Measurements from ENCODE around the gene CA10. TPM values are rescaled to one million over a fixed set of nuclear protein-coding genes. Genes with fewer than 3 reads are reported as not detected.

Gene CA10
- total RNA-seq, 2 donors from 2014 or later: not detected

- Histone ChIP-seq H3K36me3 (no peaks in the 10 kb centered on the region), H3K27ac (no peak overlapping the region), H3K9me3 (no peaks in the 10 kb centered on the region), H3K4me3 (no peak overlapping the region), H3K4me1 (no peaks in the 10 kb centered on the region), H3K27me3 (no peaks in the 10 kb centered on the region)
- no peak for DNase-seq (ENCODE audit: low spot score)
- TF ChIP-seq, protein P1, sequence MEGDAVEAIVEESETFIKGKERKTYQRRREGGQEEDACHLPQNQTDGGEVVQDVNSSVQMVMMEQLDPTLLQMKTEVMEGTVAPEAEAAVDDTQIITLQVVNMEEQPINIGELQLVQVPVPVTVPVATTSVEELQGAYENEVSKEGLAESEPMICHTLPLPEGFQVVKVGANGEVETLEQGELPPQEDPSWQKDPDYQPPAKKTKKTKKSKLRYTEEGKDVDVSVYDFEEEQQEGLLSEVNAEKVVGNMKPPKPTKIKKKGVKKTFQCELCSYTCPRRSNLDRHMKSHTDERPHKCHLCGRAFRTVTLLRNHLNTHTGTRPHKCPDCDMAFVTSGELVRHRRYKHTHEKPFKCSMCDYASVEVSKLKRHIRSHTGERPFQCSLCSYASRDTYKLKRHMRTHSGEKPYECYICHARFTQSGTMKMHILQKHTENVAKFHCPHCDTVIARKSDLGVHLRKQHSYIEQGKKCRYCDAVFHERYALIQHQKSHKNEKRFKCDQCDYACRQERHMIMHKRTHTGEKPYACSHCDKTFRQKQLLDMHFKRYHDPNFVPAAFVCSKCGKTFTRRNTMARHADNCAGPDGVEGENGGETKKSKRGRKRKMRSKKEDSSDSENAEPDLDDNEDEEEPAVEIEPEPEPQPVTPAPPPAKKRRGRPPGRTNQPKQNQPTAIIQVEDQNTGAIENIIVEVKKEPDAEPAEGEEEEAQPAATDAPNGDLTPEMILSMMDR (IDR thresholded peaks at IDR 0.05): no peak
Observed at GRCh38 chr17:51888816-51889215, 269.7 kb downstream of the CA10 start.

DNA sequence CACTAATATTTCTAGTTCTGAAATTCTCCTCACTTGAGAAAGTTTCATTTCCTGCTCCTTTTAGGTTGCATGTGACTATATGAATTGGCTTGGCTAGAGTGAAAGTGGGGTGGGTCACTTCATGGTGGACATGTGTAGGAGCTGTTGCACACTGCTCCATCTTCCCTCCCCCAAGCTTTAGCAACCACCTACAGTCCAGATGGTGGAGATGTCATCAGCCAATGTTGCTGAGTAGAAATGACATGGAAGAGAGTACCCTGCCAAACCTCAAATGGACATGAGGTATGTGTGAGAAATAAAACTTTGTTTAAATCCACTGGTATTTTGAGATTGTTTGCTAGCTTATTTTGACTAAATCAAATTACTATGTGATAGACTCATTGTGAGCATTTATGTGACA lies 281.5 kb downstream of the CA10 start:
- Histone ChIP-seq H3K27ac (no peak overlapping the region), H3K4me1 (no peaks in the 10 kb centered on the region), H3K4me3 (no peak overlapping the region), H3K9me3 (no peaks in the 10 kb centered on the region), H3K27me3 (no peaks in the 10 kb centered on the region), H3K36me3 (no peaks in the 10 kb centered on the region)
- DNase-seq (ENCODE audit: low spot score): no peak
- TF ChIP-seq, protein P1 (IDR thresholded peaks at IDR 0.05): no peak

DNA sequence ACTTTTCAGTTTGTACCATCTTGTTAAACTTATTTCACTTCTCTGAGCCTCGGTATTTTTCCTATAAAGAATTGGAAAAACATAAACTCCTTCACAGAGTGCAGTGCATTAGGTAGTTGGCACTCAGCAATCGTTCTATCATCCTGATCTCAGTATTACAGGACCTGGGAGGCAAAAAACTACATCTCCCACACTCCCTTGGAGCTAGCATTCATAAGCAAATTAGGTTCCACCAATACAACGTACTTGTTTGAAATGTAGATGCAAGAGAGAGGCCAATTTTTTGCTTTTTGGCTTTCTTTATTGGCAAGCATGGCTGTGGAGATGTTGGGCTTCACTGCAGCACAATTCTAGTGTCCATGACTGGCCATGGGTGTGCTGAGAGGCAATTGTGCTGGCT lies 285.2 kb downstream of the CA10 start:
- TF ChIP-seq, protein P1 (IDR thresholded peaks at IDR 0.05): no peak
- no peaks in the 10 kb centered on the region for H3K4me1 ChIP-seq
- H3K9me3 ChIP-seq: no peaks in the 10 kb centered on the region
- no peaks in the 10 kb centered on the region for H3K27me3 ChIP-seq
- no peaks in the 10 kb centered on the region for H3K36me3 ChIP-seq
- no peak overlapping the region for H3K27ac ChIP-seq
- no peak overlapping the region for H3K4me3 ChIP-seq
- no peak for DNase-seq (ENCODE audit: low spot score)

DNA sequence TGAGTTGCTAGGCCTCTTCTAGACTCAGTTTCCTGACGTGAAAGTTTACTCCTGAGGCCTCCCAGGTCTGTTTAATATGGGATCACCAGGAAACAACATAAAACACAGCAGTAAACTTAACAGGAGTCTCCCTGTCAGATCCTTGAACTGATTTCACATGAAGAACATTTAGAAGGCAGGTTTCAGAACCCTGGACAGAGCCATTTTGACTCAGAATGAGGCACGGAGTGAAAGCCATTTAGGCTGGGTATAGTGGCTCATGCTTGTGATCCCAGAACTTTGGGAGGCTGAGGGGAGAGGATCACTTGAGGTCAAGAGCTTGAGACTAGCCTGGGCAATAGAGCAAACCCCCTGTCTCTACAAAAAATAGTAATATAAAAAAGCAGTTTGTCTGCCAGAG lies 289.1 kb downstream of the CA10 start:
- Histone ChIP-seq H3K4me1 (no peaks in the 10 kb centered on the region), H3K36me3 (no peaks in the 10 kb centered on the region), H3K4me3 (no peak overlapping the region), H3K27ac (no peak overlapping the region), H3K27me3 (no peaks in the 10 kb centered on the region), H3K9me3 (no peaks in the 10 kb centered on the region)
- TF ChIP-seq, protein P1 (IDR thresholded peaks at IDR 0.05): no peak
- no peak for DNase-seq (ENCODE audit: low spot score)

DNA sequence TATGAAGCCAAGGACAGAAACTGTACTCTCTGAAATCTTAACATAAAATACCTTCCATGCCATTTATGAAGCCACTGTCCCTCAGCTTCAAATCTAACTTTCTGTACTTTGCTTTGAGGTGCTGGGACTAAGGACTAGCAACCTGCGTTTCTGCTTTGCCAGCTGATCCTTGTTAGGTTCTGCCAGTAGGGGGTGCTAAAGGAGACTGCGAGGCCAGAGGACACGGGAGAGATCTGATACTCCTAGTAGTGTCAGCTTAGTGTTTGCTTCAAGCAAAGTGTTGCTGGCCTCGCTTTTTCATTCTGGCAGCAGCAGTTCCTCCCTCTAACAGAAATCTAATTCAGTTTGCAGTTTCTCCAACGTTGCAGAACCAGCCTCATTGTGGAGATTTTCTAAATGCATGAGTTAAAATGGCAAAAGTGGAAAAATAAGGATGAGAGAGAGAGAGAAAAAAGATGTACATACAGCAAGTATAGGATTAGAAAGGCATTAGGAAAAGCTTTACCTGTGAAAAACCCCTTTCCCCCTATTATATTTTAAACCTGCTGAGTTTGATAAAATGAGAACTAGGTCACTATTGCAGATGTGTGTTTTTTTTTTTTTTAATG lies 297.5 kb downstream of the CA10 start:
- Histone ChIP-seq H3K27me3 (no peaks in the 10 kb centered on the region), H3K9me3 (no peaks in the 10 kb centered on the region), H3K4me1 (no peaks in the 10 kb centered on the region), H3K4me3 (no peak overlapping the region), H3K27ac (no peak overlapping the region), H3K36me3 (no peaks in the 10 kb centered on the region)
- TF ChIP-seq, protein P1 (IDR thresholded peaks at IDR 0.05): peak in 1 of 2 donors; percentile 42
- DNase-seq (ENCODE audit: low spot score): no peak

DNA sequence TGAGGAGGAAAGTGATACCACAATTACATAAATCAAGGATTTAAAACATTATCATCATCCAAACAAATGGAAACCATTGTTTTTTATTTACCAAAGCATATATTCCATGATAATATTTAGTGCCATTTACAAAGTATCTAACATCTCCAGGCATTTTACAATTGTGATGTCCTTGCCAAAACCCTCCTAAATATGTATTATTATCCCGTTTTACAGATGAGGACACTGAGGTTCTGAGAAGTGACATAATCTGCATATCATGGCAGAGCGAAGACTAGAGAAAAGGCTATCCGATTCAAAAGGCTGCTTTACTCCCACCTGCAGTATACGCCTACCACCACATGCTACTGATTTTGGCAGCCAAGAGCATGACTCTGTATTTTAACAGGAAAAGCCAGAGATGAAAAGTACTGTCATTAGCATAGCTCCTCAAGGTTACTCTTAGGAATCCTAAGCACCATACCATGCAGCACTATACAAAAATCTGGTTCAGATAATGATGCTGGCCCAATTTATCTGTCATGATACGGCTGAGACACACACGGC lies 301.4 kb downstream of the CA10 start:
- no peak overlapping the region for H3K27ac ChIP-seq
- no peak for DNase-seq (ENCODE audit: low spot score)
- H3K4me1 ChIP-seq: no peaks in the 10 kb centered on the region
- H3K4me3 ChIP-seq: no peak overlapping the region
- TF ChIP-seq, protein P1 (IDR thresholded peaks at IDR 0.05): no peak
- H3K9me3 ChIP-seq: no peaks in the 10 kb centered on the region
- no peaks in the 10 kb centered on the region for H3K36me3 ChIP-seq
- H3K27me3 ChIP-seq: no peaks in the 10 kb centered on the region
